ENCODE results near the gene MED16. TPM values are rescaled to one million over a fixed set of nuclear protein-coding genes. Genes with fewer than 3 reads are reported as not detected.

MED16 gene
- total and polyA plus RNA-seq, 2 of the 13 experiments (the other 11 are each of a cell fraction or from before 2014, with no cell fraction given): 13.3 to 14.8 TPM

DNA sequence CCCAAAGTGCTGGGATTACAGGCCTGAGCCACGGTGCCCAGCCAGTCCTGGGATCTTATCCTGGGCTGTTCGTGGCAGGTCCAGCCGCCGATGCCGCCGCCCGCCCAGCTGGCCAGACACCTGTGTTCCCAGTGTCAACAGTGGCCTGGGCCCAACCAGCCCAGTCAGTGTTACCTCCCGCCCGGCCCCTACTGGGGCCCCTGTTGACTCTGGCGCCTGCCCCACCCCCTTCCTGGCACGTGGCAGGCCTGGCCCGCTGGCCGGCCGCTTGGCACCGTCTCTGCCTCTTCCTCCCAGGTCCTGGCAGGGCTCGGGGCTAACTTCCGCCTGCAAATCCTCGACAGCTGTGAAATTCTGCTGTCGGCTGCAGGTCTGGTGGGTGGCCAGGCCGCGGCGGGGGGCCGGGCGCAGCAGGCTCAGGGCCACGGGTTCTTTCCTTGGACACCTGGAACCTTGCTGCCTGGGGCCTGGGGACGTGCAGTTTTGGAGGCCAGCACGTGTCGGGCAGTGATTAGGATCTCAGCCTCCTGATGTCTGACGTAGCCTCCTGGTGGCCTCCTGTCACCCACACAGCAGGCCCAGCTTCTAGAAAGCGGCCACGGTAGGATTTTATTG lies 42.0 kb upstream of the MED16 start (continued):
- TF ChIP-seq, protein P1, sequence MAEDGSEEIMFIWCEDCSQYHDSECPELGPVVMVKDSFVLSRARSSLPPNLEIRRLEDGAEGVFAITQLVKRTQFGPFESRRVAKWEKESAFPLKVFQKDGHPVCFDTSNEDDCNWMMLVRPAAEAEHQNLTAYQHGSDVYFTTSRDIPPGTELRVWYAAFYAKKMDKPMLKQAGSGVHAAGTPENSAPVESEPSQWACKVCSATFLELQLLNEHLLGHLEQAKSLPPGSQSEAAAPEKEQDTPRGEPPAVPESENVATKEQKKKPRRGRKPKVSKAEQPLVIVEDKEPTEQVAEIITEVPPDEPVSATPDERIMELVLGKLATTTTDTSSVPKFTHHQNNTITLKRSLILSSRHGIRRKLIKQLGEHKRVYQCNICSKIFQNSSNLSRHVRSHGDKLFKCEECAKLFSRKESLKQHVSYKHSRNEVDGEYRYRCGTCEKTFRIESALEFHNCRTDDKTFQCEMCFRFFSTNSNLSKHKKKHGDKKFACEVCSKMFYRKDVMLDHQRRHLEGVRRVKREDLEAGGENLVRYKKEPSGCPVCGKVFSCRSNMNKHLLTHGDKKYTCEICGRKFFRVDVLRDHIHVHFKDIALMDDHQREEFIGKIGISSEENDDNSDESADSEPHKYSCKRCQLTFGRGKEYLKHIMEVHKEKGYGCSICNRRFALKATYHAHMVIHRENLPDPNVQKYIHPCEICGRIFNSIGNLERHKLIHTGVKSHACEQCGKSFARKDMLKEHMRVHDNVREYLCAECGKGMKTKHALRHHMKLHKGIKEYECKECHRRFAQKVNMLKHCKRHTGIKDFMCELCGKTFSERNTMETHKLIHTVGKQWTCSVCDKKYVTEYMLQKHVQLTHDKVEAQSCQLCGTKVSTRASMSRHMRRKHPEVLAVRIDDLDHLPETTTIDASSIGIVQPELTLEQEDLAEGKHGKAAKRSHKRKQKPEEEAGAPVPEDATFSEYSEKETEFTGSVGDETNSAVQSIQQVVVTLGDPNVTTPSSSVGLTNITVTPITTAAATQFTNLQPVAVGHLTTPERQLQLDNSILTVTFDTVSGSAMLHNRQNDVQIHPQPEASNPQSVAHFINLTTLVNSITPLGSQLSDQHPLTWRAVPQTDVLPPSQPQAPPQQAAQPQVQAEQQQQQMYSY (CRISPR knock-in tag; IDR thresholded peaks at IDR 0.05): no peak
- peak; percentile 87; the same call in 1 of the 2 replicates for TF ChIP-seq HOXD1 (CRISPR knock-in tag; IDR thresholded peaks at IDR 0.05)
- TF ChIP-seq, protein P2, sequence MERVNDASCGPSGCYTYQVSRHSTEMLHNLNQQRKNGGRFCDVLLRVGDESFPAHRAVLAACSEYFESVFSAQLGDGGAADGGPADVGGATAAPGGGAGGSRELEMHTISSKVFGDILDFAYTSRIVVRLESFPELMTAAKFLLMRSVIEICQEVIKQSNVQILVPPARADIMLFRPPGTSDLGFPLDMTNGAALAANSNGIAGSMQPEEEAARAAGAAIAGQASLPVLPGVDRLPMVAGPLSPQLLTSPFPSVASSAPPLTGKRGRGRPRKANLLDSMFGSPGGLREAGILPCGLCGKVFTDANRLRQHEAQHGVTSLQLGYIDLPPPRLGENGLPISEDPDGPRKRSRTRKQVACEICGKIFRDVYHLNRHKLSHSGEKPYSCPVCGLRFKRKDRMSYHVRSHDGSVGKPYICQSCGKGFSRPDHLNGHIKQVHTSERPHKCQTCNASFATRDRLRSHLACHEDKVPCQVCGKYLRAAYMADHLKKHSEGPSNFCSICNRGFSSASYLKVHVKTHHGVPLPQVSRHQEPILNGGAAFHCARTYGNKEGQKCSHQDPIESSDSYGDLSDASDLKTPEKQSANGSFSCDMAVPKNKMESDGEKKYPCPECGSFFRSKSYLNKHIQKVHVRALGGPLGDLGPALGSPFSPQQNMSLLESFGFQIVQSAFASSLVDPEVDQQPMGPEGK (CRISPR knock-in tag; IDR thresholded peaks at IDR 0.05): peak; percentile 99
- peak; percentile 84 for TF ChIP-seq TEAD3 (CRISPR knock-in tag; optimal IDR thresholded peaks at IDR 0.05; ENCODE audit: borderline replicate concordance)
- TF ChIP-seq MLLT10 (CRISPR knock-in tag; IDR thresholded peaks at IDR 0.05): no peak
- no peak for TF ChIP-seq ZNF737 (CRISPR knock-in tag; IDR thresholded peaks at IDR 0.05; ENCODE audit: borderline replicate concordance)
- peak; percentile 91; the same call in 1 of the 2 replicates for TF ChIP-seq ZNF354B (CRISPR knock-in tag; IDR thresholded peaks at IDR 0.05)
- TF ChIP-seq, protein P3, sequence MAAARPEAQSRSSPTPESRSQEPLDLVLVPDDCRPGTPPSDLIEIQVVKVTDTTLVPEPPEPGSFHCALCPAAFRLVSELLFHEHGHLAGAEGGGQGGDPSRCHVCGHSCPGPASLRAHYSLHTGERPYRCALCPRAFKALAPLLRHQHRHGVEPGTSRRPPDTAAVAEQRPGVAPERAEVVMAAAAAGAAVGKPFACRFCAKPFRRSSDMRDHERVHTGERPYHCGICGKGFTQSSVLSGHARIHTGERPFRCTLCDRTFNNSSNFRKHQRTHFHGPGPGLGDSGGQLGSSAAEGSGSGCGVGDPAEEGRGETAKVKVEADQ (CRISPR knock-in tag; IDR thresholded peaks at IDR 0.05; ENCODE audit: borderline replicate concordance): no peak
- TF ChIP-seq SALL1 (CRISPR knock-in tag; IDR thresholded peaks at IDR 0.05): peak; percentile 87
- TF ChIP-seq, protein P4, sequence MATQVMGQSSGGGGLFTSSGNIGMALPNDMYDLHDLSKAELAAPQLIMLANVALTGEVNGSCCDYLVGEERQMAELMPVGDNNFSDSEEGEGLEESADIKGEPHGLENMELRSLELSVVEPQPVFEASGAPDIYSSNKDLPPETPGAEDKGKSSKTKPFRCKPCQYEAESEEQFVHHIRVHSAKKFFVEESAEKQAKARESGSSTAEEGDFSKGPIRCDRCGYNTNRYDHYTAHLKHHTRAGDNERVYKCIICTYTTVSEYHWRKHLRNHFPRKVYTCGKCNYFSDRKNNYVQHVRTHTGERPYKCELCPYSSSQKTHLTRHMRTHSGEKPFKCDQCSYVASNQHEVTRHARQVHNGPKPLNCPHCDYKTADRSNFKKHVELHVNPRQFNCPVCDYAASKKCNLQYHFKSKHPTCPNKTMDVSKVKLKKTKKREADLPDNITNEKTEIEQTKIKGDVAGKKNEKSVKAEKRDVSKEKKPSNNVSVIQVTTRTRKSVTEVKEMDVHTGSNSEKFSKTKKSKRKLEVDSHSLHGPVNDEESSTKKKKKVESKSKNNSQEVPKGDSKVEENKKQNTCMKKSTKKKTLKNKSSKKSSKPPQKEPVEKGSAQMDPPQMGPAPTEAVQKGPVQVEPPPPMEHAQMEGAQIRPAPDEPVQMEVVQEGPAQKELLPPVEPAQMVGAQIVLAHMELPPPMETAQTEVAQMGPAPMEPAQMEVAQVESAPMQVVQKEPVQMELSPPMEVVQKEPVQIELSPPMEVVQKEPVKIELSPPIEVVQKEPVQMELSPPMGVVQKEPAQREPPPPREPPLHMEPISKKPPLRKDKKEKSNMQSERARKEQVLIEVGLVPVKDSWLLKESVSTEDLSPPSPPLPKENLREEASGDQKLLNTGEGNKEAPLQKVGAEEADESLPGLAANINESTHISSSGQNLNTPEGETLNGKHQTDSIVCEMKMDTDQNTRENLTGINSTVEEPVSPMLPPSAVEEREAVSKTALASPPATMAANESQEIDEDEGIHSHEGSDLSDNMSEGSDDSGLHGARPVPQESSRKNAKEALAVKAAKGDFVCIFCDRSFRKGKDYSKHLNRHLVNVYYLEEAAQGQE (IDR thresholded peaks at IDR 0.05; ENCODE audit: borderline replicate concordance in 1 of 2, low read depth in 1 of 2, low read length in 2 of 2): peak in 1 of 2 experiments; percentile 52; a peak in 1 of 4 replicates
- no peak for TF ChIP-seq MTA3 (CRISPR knock-in tag; IDR thresholded peaks at IDR 0.05)
- TF ChIP-seq ZFY (CRISPR knock-in tag; IDR thresholded peaks at IDR 0.05): peak; percentile 89
- TF ChIP-seq, protein P5, sequence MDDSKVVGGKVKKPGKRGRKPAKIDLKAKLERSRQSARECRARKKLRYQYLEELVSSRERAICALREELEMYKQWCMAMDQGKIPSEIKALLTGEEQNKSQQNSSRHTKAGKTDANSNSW (CRISPR knock-in tag; IDR thresholded peaks at IDR 0.05; ENCODE audit: borderline replicate concordance): peak; percentile 54; the same call in 1 of the 2 replicates
- TF ChIP-seq ZEB1 (IDR thresholded peaks at IDR 0.05; ENCODE audit: insufficient replicate concordance, low read depth): peak; percentile 88
- no peak; the same call in 1 of the 2 replicates for TF ChIP-seq ZNF816 (CRISPR knock-in tag; IDR thresholded peaks at IDR 0.05; ENCODE audit: borderline replicate concordance)
- peak; percentile 88 for TF ChIP-seq NCOA2 (CRISPR knock-in tag; IDR thresholded peaks at IDR 0.05)
- TF ChIP-seq, protein P6, sequence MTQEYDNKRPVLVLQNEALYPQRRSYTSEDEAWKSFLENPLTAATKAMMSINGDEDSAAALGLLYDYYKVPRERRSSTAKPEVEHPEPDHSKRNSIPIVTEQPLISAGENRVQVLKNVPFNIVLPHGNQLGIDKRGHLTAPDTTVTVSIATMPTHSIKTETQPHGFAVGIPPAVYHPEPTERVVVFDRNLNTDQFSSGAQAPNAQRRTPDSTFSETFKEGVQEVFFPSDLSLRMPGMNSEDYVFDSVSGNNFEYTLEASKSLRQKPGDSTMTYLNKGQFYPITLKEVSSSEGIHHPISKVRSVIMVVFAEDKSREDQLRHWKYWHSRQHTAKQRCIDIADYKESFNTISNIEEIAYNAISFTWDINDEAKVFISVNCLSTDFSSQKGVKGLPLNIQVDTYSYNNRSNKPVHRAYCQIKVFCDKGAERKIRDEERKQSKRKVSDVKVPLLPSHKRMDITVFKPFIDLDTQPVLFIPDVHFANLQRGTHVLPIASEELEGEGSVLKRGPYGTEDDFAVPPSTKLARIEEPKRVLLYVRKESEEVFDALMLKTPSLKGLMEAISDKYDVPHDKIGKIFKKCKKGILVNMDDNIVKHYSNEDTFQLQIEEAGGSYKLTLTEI (CRISPR knock-in tag; conservative IDR thresholded peaks at IDR 0.05): no peak
